Measurements from ENCODE around the gene ARHGAP22. TPM values are rescaled to one million over a fixed set of nuclear protein-coding genes. Genes with fewer than 3 reads are reported as not detected.

The ARHGAP22 gene
- total RNA-seq, 4 donors from 2014 or later: 7.7 to 16.5 (median 14.3) TPM

GRCh38 chr10:48612236-48612943, 7.5 kb upstream of the ARHGAP22 start:
- no peak overlapping the region for H3K27ac ChIP-seq
- no peak overlapping the region for H3K4me3 ChIP-seq
- H3K9me3 ChIP-seq: peaks cover 0 to 19% (median 0%) of the 10 kb centered on the region in 4 donors
- no peaks in the 10 kb centered on the region for H3K27me3 ChIP-seq
- 75% methylated on average over 3 of the region's 3 CpGs for WGBS, 2 donors
- no peak for DNase-seq (ENCODE audit: low spot score in 2 of 2)
- TF ChIP-seq POLR2A (IDR thresholded peaks at IDR 0.05) (no peak), EP300 (IDR thresholded peaks at IDR 0.05) (no peak), CTCF (IDR thresholded peaks at IDR 0.05) (no peak)
- H3K4me1 ChIP-seq: no peaks in the 10 kb centered on the region
- H3K36me3 ChIP-seq: no peaks in the 10 kb centered on the region

- no peaks in the 10 kb centered on the region for H3K4me1 ChIP-seq
- DNase-seq (ENCODE audit: low spot score in 2 of 2): no peak
- H3K27ac ChIP-seq: no peak overlapping the region
- 74 to 81% methylated on average over 4 of the region's 4 CpGs for WGBS, 2 donors
- peaks cover 0 to 18% (median 0%) of the 10 kb centered on the region in 4 donors for H3K9me3 ChIP-seq
- no peaks in the 10 kb centered on the region for H3K27me3 ChIP-seq
- H3K36me3 ChIP-seq: no peaks in the 10 kb centered on the region
- TF ChIP-seq POLR2A (IDR thresholded peaks at IDR 0.05) (no peak), CTCF (IDR thresholded peaks at IDR 0.05) (no peak), EP300 (IDR thresholded peaks at IDR 0.05) (no peak)
- H3K4me3 ChIP-seq: no peak overlapping the region
These were observed 6.3 kb upstream of the ARHGAP22 start for GRCh38 chr10:48611133-48611532.

GRCh38 chr10:48610585-48611093, 5.8 kb upstream of the ARHGAP22 start:
- H3K9me3 ChIP-seq: peaks cover 0 to 13% (median 0%) of the 10 kb centered on the region in 4 donors
- H3K4me1 ChIP-seq: no peaks in the 10 kb centered on the region
- H3K27me3 ChIP-seq: no peaks in the 10 kb centered on the region
- no peak for DNase-seq (ENCODE audit: low spot score in 2 of 2)
- TF ChIP-seq POLR2A (IDR thresholded peaks at IDR 0.05): no peak
- no peak for TF ChIP-seq CTCF (IDR thresholded peaks at IDR 0.05)
- no peak for TF ChIP-seq EP300 (IDR thresholded peaks at IDR 0.05)
- no peak overlapping the region for H3K27ac ChIP-seq
- no peak overlapping the region for H3K4me3 ChIP-seq
- no peaks in the 10 kb centered on the region for H3K36me3 ChIP-seq
- 80 to 98% methylated on average over 4 of the region's 4 CpGs for WGBS, 2 donors

- no peak for TF ChIP-seq EP300 (IDR thresholded peaks at IDR 0.05)
- no peak for TF ChIP-seq CTCF (IDR thresholded peaks at IDR 0.05)
- TF ChIP-seq POLR2A (IDR thresholded peaks at IDR 0.05): no peak
- WGBS, 2 donors: 90 to 94% methylated on average over 4 of the region's 4 CpGs
- H3K9me3 ChIP-seq: peaks cover 0 to 8% (median 0%) of the 10 kb centered on the region in 4 donors
- no peak overlapping the region for H3K4me3 ChIP-seq
- DNase-seq (ENCODE audit: low spot score in 2 of 2): no peak
- no peak overlapping the region for H3K27ac ChIP-seq
- H3K27me3 ChIP-seq: no peaks in the 10 kb centered on the region
- peaks cover 0 to 5% (median 2%) of the 10 kb centered on the region in 4 donors for H3K4me1 ChIP-seq
- no peaks in the 10 kb centered on the region for H3K36me3 ChIP-seq
These were observed 5.2 kb upstream of the ARHGAP22 start for GRCh38 chr10:48609899-48610584.

- TF ChIP-seq CTCF (IDR thresholded peaks at IDR 0.05) (no peak), EP300 (IDR thresholded peaks at IDR 0.05) (no peak), POLR2A (IDR thresholded peaks at IDR 0.05) (no peak)
- H3K9me3 ChIP-seq: peaks cover 0 to 3% (median 0%) of the 10 kb centered on the region in 4 donors
- H3K4me3 ChIP-seq: no peak overlapping the region
- H3K27me3 ChIP-seq: no peaks in the 10 kb centered on the region
- H3K36me3 ChIP-seq: no peaks in the 10 kb centered on the region
- no peak overlapping the region for H3K27ac ChIP-seq
- WGBS, 2 donors: 77 to 87% methylated on average over 5 of the region's 5 CpGs
- no peak for DNase-seq (ENCODE audit: low spot score in 2 of 2)
- H3K4me1 ChIP-seq: peaks cover 0 to 11% (median 7%) of the 10 kb centered on the region in 4 donors
These were observed 4.6 kb upstream of the ARHGAP22 start for GRCh38 chr10:48609441-48609840.

Measured in tibial nerve (tissue), 4 donors.